ENCODE measurements around the gene CAPS2.

- TF ChIP-seq EZH2 (IDR thresholded peaks at IDR 0.05; ENCODE audit: borderline replicate concordance) (no peak), CTCF (IDR thresholded peaks at IDR 0.05; ENCODE audit: poor library complexity) (no peak)
Observed at GRCh38 chr12:75245108-75245507, 85.0 kb downstream of the CAPS2 start.
